Heart right ventricle (tissue), 16 donors: ENCODE results near the gene TTLL5. TPM values are rescaled to one million over a fixed set of nuclear protein-coding genes. Genes with fewer than 3 reads are reported as not detected.

ENCODE experiments used
- ATAC-seq, 8 donors: fragments of 200-7000 bp; cut with Tn5 transposase; one replicate each; pipeline ENCODE4 v1.9.1; 2020; ENCODE audit warnings: mild to moderate bottlenecking in 8 of 8, moderate library complexity in 8 of 8, moderate number of reproducible peaks in 1 of 8
- DNase-seq, 2 donors: peaks; one replicate each; pipeline ENCODE4 v3.0.0-alpha.2; 2020
- H3K27ac ChIP-seq, 10 donors: fragments of 200-600 bp; sonication (generic) in 2 of 10; one replicate each; pipeline versions ENCODE4 v1.5.0 to v1.8.0; 2020 to 2022; ENCODE audit warnings: mild to moderate bottlenecking in 3 of 10
- H3K27me3 ChIP-seq, 7 donors: fragments of 200-600 bp; one replicate each; pipeline ENCODE4 v1.8.0; 2021 to 2022; ENCODE audit warnings: mild to moderate bottlenecking in 2 of 7
- H3K36me3 ChIP-seq, 9 donors: fragments of 200-600 bp; sonication (generic) in 1 of 9; one replicate each; pipeline versions ENCODE4 v1.5.0 to v1.8.0; 2020 to 2022; ENCODE audit warnings: mild to moderate bottlenecking in 2 of 9
- H3K4me1 ChIP-seq, 9 donors: fragments of 200-600 bp; sonication (generic) in 1 of 9; one replicate each; pipeline versions ENCODE4 v1.5.0 to v1.8.0; 2020 to 2022; ENCODE audit warnings: mild to moderate bottlenecking in 4 of 9
- H3K4me3 ChIP-seq, 10 donors: fragments of 200-600 bp; sonication (generic) in 2 of 10; one replicate each; pipeline versions ENCODE4 v1.5.0 to v1.8.0; 2020 to 2022; ENCODE audit warnings: mild to moderate bottlenecking in 7 of 10, moderate library complexity in 2 of 10
- H3K9me3 ChIP-seq, 11 donors: fragments of 200-600 bp in 10 of 11; sonication (generic) in 2 of 11; one replicate each; pipeline versions ENCODE4 v1.5.0 to v1.8.0; 2013 to 2022; ENCODE audit warnings: mild to moderate bottlenecking in 2 of 11, control low read depth in 1 of 11, moderate library complexity in 1 of 11
- WGBS, 2 donors: extraction: QIAGEN DNeasy Blood & Tissue Kit; methylation state at CpG; one replicate each; pipeline ENCODE4 v1.1.7; 2013; ENCODE audit warnings: inconsistent platforms in 1 of 2; 5-methylcytosine and 5-hydroxymethylcytosine counted together
- intact Hi-C, 10 donors: fragments of 100-400 bp; cut with DNase I; formaldehyde crosslinking; loops; one replicate each; pipeline versions ENCODE4 v1.11.1 to v1.14.2; 2022
- polyA plus RNA-seq, 2 donors: library from polyadenylated mRNA; stranded (reverse); fragments of 200-250 nt; gene quantifications; one replicate each; pipeline ENCODE4 v1.2.3, GENCODE V29; 2013
- total RNA-seq, 10 donors: library from RNA; stranded (reverse); fragmentation: NEBNext Ultra II Directional in 3 of 10; extraction: Animal tissue kit (Norgen Biotek cat#: 25700) in 3 of 10; gene quantifications; one replicate each; pipeline versions ENCODE4 v1.2.1 to v1.2.4, GENCODE V29; 2021 to 2023
- TF ChIP-seq, protein P1 (sequence below), 9 donors: fragments of 200-600 bp; sonication (generic) in 2 of 9; IDR thresholded peaks; one replicate each; pipeline versions ENCODE4 v1.5.0 to v1.8.0; 2021 to 2022; ENCODE audit warnings: antibody characterized with exemption in 9 of 9, mild to moderate bottlenecking in 5 of 9, moderate library complexity in 1 of 9
- donor health status: Arrhythmogenic right ventricular cardiomyopathy.
- donor health status: ischemic (EF 13 %, LVEDD 7.1; RV severe dilation, severe dysfunction).
- donor health status: healthy with polysubstance abuse.
- donor health status: DM: no; HTN: yes; CAD: no.
- donor health status: DM: no; HTN: no; CAD: no.
- donor health status: ischemic (EF 25% LVEDD 6.9; RV normal size, moderate dysfunction).
- donor health status: ischemic (EF 25% LVEDD 5.7; RV mildly dilated, moderate dysfunction).
- donor health status: healthy.
- donor health status: DM: yes; HTN: yes; CAD: no.
- donor health status: Ischemic cardiomyopathy.
- donor health status: ischemic (EF 35%, LVEDD 5.7; RV mildly dilated, moderate dysfunction).
- donor health status: nonischemic (EF 11% LVEDD 7.7; RV severe dilation, severe dysfunction).
- donor health status: DM: yes; HTN: yes; CAD: no.
- donor health status: PGD.
- donor health status: ischemic (EF 29% LVEDD 5.4; RV normal size, mild dysfunction).
- donor health status: nonischemic (EF 23%, LVEDD 6.1; RV moderate dilation, normal function).

TTLL5 gene
- total and polyA plus RNA-seq, 12 donors, result 5.6 to 24.7 (median 17.6) TPM

DNA sequence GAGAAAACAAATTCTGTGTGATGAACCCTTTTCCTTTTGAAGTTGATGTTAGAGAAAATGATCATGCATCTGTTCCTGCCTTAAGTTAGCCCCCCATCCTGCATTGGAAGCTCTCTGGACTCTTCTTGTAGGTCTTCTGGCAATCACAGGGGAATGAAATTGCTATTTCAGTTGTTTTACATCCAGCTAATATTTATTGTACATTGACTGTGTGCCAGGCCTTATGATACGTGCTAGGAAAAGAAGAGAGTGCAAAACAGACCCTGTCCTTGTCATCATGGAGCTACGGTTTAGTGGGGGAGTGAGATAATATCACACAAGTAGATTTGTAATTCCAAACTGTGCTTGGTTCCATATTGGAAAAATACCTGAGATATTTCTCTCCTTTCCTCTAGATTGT, 202.2 kb downstream of the TTLL5 start:
- TF ChIP-seq, protein P1, sequence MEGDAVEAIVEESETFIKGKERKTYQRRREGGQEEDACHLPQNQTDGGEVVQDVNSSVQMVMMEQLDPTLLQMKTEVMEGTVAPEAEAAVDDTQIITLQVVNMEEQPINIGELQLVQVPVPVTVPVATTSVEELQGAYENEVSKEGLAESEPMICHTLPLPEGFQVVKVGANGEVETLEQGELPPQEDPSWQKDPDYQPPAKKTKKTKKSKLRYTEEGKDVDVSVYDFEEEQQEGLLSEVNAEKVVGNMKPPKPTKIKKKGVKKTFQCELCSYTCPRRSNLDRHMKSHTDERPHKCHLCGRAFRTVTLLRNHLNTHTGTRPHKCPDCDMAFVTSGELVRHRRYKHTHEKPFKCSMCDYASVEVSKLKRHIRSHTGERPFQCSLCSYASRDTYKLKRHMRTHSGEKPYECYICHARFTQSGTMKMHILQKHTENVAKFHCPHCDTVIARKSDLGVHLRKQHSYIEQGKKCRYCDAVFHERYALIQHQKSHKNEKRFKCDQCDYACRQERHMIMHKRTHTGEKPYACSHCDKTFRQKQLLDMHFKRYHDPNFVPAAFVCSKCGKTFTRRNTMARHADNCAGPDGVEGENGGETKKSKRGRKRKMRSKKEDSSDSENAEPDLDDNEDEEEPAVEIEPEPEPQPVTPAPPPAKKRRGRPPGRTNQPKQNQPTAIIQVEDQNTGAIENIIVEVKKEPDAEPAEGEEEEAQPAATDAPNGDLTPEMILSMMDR (IDR thresholded peaks at IDR 0.05), result no peak
- Histone ChIP-seq H3K4me3 (no peak overlapping the region), H3K27me3 (no peaks in the 10 kb centered on the region), H3K4me1 (peaks cover under 1 to 36% (median 30%) of the 10 kb centered on the region in 9 donors), H3K9me3 (no peaks in the 10 kb centered on the region), H3K36me3 (peaks cover 0 to 7% (median 0%) of the 10 kb centered on the region in 9 donors), H3K27ac (no peak overlapping the region)
- intact Hi-C loops, result loop anchor here in 2 of 10 donors (10.0 kb wide), 2 partner anchors 58 to 158 kb away; no protein-coding TSS in a partner anchor
- DNase-seq, result no peak
- ATAC-seq, result no peak
- 89 to 96% methylated on average over 2 of the region's 2 CpGs for WGBS, 2 donors

DNA sequence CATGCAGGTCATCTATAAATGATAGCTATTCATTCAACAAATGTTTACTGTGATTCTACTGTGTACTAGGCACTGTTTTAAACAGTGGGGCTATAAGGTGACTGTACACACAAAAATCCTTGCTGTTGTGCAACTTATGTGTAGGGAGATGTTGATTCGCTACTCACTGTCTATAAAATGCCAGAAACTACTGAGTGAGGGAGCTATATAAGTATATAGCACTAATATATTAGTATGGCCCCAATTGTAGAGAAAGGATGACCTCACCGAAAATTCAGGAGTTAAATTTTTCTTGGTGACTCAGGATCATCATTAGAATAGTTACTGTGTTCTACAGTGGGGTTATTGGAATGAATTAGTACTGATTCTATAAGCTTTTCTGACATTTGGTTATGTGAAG, 203.3 kb downstream of the TTLL5 start:
- no peaks in the 10 kb centered on the region for H3K27me3 ChIP-seq
- intact Hi-C loops, result loop anchor here in 2 of 10 donors (10.0 kb wide), 2 partner anchors 60 to 160 kb away; no protein-coding TSS in a partner anchor
- H3K4me1 ChIP-seq, result peaks cover 3 to 42% (median 37%) of the 10 kb centered on the region in 9 donors
- 94 to 96% methylated on average over 2 of the region's 2 CpGs for WGBS, 2 donors
- TF ChIP-seq, protein P1 (IDR thresholded peaks at IDR 0.05), result no peak
- no peak overlapping the region for H3K4me3 ChIP-seq
- H3K27ac ChIP-seq, result no peak overlapping the region
- no peak for ATAC-seq
- H3K9me3 ChIP-seq, result no peaks in the 10 kb centered on the region
- no peak for DNase-seq
- peaks cover 0 to 7% (median 0%) of the 10 kb centered on the region in 9 donors for H3K36me3 ChIP-seq

DNA sequence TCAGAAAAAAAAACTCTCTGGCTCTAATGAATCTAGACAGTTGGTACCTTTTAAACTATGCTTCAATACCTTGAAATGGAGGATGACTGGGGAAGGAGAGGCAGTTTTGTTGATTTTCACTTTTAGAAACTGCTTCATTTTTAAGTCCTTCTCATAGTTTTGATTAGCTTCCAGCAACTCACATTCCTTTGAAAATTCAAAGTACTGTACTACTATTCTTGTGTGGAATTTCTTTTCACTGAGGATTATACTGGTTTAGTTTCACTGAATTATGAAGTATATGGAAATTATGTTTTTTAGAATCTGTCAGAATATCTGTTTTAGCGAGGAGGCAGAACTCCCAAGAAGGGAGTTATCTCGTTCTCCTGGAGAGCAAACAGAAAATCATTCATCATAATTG, 204.5 kb downstream of the TTLL5 start:
- no peaks in the 10 kb centered on the region for H3K27me3 ChIP-seq
- H3K4me3 ChIP-seq, result no peak overlapping the region
- TF ChIP-seq, protein P1 (IDR thresholded peaks at IDR 0.05), result no peak
- ATAC-seq, result no peak
- no peak overlapping the region for H3K27ac ChIP-seq
- 77 to 82% methylated on average over 2 of the region's 2 CpGs for WGBS, 2 donors
- no peaks in the 10 kb centered on the region for H3K9me3 ChIP-seq
- DNase-seq, result no peak
- intact Hi-C loops, result loop anchor here in 2 of 10 donors (10.0 kb wide), 2 partner anchors 61 to 161 kb away; no protein-coding TSS in a partner anchor
- H3K36me3 ChIP-seq, result peaks cover 0 to 7% (median 0%) of the 10 kb centered on the region in 9 donors
- peaks cover 3 to 44% (median 40%) of the 10 kb centered on the region in 9 donors for H3K4me1 ChIP-seq

DNA sequence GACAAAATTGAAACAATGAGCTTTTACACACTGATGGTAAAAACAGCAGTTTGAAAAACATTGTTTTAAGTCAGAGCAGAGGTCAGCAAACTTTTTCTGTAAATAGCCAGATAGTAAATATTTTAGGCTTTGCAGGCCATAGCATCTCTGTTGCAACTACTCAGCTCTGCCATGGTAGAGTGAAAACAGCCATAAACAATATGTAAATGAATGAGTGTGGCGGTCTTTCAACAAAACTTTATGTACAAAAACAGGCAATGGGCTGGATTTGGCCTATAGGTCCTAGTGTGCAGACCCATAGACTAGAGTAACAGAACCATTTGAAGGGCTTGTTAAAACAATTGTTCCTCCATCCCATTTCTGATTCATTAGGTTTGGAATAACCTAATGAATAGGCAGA, 205.9 kb downstream of the TTLL5 start:
- no peak overlapping the region for H3K4me3 ChIP-seq
- H3K27ac ChIP-seq, result peak overlapping the region in 6 of 10 donors; percentile 69 to 84 (median 78)
- intact Hi-C loops, result loop anchor here in 2 of 10 donors (10.0 kb wide), 2 partner anchors 62 to 162 kb away; no protein-coding TSS in a partner anchor
- no peak for ATAC-seq
- DNase-seq, result no peak
- WGBS, 2 donors, result 97% methylated on average over 1 of the region's 1 CpG
- H3K9me3 ChIP-seq, result no peaks in the 10 kb centered on the region
- H3K27me3 ChIP-seq, result no peaks in the 10 kb centered on the region
- TF ChIP-seq, protein P1 (IDR thresholded peaks at IDR 0.05), result no peak
- peaks cover 0 to 7% (median 0%) of the 10 kb centered on the region in 9 donors for H3K36me3 ChIP-seq
- peaks cover 3 to 44% (median 40%) of the 10 kb centered on the region in 9 donors for H3K4me1 ChIP-seq
